ENCODE results near the gene WASF3.

The WASF3 gene

GRCh38 chr13:26590379-26590778, 32.9 kb downstream of the WASF3 start:
- DNase-seq: no peak

GRCh38 chr13:26590951-26591350, 33.5 kb downstream of the WASF3 start:
- DNase-seq: no peak

GRCh38 chr13:26591672-26592071, 34.2 kb downstream of the WASF3 start:
- no peak for DNase-seq

- DNase-seq: no peak
Measured at GRCh38 chr13:26593661-26594060, 36.2 kb downstream of the WASF3 start.

GRCh38 chr13:26594363-26594762, 36.9 kb downstream of the WASF3 start:
- DNase-seq: no peak

GRCh38 chr13:26596458-26596857, 39.0 kb downstream of the WASF3 start:
- DNase-seq: no peak

GRCh38 chr13:26599403-26599802, 41.9 kb downstream of the WASF3 start:
- no peak for DNase-seq

- no peak for DNase-seq
Measured at GRCh38 chr13:26599860-26600259, 42.4 kb downstream of the WASF3 start.

- no peak for DNase-seq
Measured at GRCh38 chr13:26600343-26600742, 42.9 kb downstream of the WASF3 start.

GRCh38 chr13:26601669-26602068, 44.2 kb downstream of the WASF3 start:
- no peak for DNase-seq

GRCh38 chr13:26602783-26603182, 45.3 kb downstream of the WASF3 start:
- DNase-seq: no peak

GRCh38 chr13:26604784-26605545, 47.5 kb downstream of the WASF3 start:
- DNase-seq: no peak

- DNase-seq: no peak
Measured at GRCh38 chr13:26605845-26606244, 48.4 kb downstream of the WASF3 start.

- no peak for DNase-seq
Measured at GRCh38 chr13:26606631-26607030, 49.1 kb downstream of the WASF3 start.

GRCh38 chr13:26614721-26615120, 57.2 kb downstream of the WASF3 start:
- DNase-seq: peak in 1 of 2 experiments; percentile 39

- DNase-seq: peak in 1 of 2 experiments; percentile 37
Measured at GRCh38 chr13:26616126-26616525, 58.6 kb downstream of the WASF3 start.

- no peak for DNase-seq
Measured at GRCh38 chr13:26618726-26619125, 61.2 kb downstream of the WASF3 start.

GRCh38 chr13:26619358-26619757, 61.9 kb downstream of the WASF3 start:
- DNase-seq: no peak

GRCh38 chr13:26621731-26622401, 64.4 kb downstream of the WASF3 start:
- DNase-seq: no peak

- DNase-seq: no peak
Measured at GRCh38 chr13:26623125-26623524, 65.6 kb downstream of the WASF3 start.

GRCh38 chr13:26624572-26624971, 67.1 kb downstream of the WASF3 start:
- no peak for DNase-seq

- DNase-seq: no peak
Measured at GRCh38 chr13:26626271-26626670, 68.8 kb downstream of the WASF3 start.

GRCh38 chr13:26628706-26629105, 71.2 kb downstream of the WASF3 start:
- DNase-seq: peak in 1 of 2 experiments; percentile 14

- no peak for DNase-seq
Measured at GRCh38 chr13:26629260-26629825, 71.9 kb downstream of the WASF3 start.
